Thoracic aorta (tissue), 2 donors: ENCODE data around the gene SMPDL3B. TPM values are rescaled to one million over a fixed set of nuclear protein-coding genes. Genes with fewer than 3 reads are reported as not detected.

ENCODE experiments used
- ATAC-seq: fragments of 150-250 bp; one replicate; pipeline ENCODE4 v1.8.0; 2017; ENCODE audit warnings: low read depth; ENCODE audit not compliant: insufficient number of reproducible peaks, low FRiP score
- DNase-seq: peaks from one replicate; pipeline ENCODE4 v3.0.0-alpha.2; 2020; ENCODE audit warnings: low spot score
- H3K27ac ChIP-seq, 2 donors: fragments of 200-600 bp; sonication (generic); 1 replicate in 1 of 2; 2 replicates in 1 of 2; pipeline ENCODE4 v1.5.1; 2016; ENCODE audit warnings: mild to moderate bottlenecking in 2 of 2, moderate library complexity in 2 of 2
- H3K27me3 ChIP-seq: fragments of 200-600 bp; sonication (generic); replicated peaks from 2 replicates; pipeline ENCODE4 v1.6.0; 2016; ENCODE audit warnings: mild to moderate bottlenecking; ENCODE audit not compliant: insufficient read depth
- H3K36me3 ChIP-seq: fragments of 200-600 bp; sonication (generic); one replicate; pipeline ENCODE4 v1.5.1; 2016
- H3K4me1 ChIP-seq, 2 donors: fragments of 200-600 bp; sonication (generic); 1 replicate in 1 of 2; 2 replicates in 1 of 2; pipeline versions ENCODE4 v1.5.1 to v1.6.0; 2016; ENCODE audit warnings: low read depth in 2 of 2, mild to moderate bottlenecking in 1 of 2; ENCODE audit not compliant: control insufficient read depth in 1 of 2
- H3K4me3 ChIP-seq: fragments of 200-600 bp; sonication (generic); 2 replicates; pipeline ENCODE4 v1.5.1; 2016; ENCODE audit warnings: mild to moderate bottlenecking
- H3K9me3 ChIP-seq: fragments of 200-600 bp; sonication (generic); 2 replicates; pipeline ENCODE4 v1.5.1; 2016
- CTCF ChIP-seq: fragments of 200-600 bp; sonication (generic); IDR thresholded peaks from one replicate; pipeline ENCODE4 v1.5.1; 2019; ENCODE audit warnings: antibody characterized with exemption
- total RNA-seq, 2 donors: library from RNA; depleted of rRNA; stranded (reverse); fragments of >200 nt; gene quantifications; one replicate each; pipeline versions ENCODE4 v1.1.0 to v1.2.3, GENCODE V29; 2016

SMPDL3B gene
- total RNA-seq, 2 donors from 2014 or later, result not detected

- Histone ChIP-seq H3K27ac (peak overlapping the region in 1 of 2 donors; percentile 12), H3K4me3 (no peak overlapping the region), H3K4me1 (no peaks in the 10 kb centered on the region), H3K9me3 (no peaks in the 10 kb centered on the region), H3K36me3 (peaks cover 4% of the 10 kb centered on the region), H3K27me3 (no peaks in the 10 kb centered on the region)
- no peak for TF ChIP-seq CTCF
- ATAC-seq (no peak), DNase-seq (no peak)
These were observed 47.4 kb upstream of the SMPDL3B start for GRCh38 chr1:27887215-27888021.

DNA sequence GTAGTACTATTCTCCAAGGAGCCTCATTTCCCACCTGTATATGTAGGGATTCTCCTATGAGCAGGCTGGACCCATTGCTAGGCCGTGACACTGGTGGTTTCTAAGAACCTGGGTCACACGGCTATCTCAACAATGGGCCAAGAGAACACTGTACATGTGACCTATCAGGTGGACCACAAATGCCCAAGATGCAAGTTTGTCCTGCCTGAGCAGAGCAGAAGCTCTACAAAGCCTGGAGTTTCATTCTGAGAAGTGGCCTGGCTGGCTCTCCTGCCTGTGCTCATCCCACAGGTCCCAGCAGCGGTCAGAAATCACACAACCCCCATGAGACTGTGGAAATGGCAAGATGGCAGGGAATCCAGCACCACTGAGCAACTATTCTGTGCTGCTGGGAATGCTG lies 45.3 kb upstream of the SMPDL3B start:
- H3K36me3 ChIP-seq, result peaks cover 11% of the 10 kb centered on the region
- H3K9me3 ChIP-seq, result no peaks in the 10 kb centered on the region
- H3K4me3 ChIP-seq, result no peak overlapping the region
- no peak for ATAC-seq
- TF ChIP-seq CTCF, result no peak
- no peak overlapping the region for H3K27ac ChIP-seq
- H3K4me1 ChIP-seq, result no peaks in the 10 kb centered on the region
- H3K27me3 ChIP-seq, result no peaks in the 10 kb centered on the region
- DNase-seq, result no peak

DNA sequence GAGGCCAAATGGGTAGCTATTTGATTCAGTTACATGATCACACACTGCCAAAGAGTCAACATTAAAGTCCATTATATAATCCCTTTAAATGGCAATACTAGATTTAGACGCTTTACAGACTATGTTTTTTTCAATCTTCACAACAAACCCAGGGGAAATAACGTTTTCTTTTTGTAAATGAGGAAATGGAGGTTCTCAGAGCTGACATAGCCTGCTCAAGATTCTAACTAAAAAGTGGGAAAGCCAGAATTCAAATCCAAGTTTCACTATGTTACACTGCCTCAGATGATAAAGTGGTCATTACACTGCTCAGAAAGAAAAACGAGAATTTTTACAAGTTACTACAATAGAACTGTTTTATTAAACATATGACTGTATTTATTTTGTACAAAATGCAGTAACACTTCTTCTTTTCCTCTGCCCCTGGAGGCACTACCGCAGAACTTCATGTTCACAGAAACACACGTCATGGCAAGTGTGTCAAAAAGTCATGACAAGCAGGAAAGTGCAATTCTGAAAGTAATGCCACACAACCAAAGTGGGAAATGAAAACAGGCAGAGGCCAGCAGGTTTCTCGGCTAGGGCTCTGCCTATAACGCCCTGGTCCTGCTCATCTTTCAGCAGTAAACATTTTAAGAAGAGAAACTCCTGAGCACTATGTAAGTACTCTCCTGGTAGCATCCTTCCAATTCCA lies 43.5 kb upstream of the SMPDL3B start:
- Histone ChIP-seq H3K4me1 (no peaks in the 10 kb centered on the region), H3K9me3 (no peaks in the 10 kb centered on the region), H3K27ac (peak overlapping the region; percentile 15 to 20), H3K36me3 (peaks cover 22% of the 10 kb centered on the region), H3K27me3 (no peaks in the 10 kb centered on the region), H3K4me3 (no peak overlapping the region)
- no peak for DNase-seq
- ATAC-seq, result no peak
- no peak for TF ChIP-seq CTCF

GRCh38 chr1:27894521-27894920 lies 40.3 kb upstream of the SMPDL3B start:
- no peak overlapping the region for H3K27ac ChIP-seq
- H3K27me3 ChIP-seq, result no peaks in the 10 kb centered on the region
- no peak for TF ChIP-seq CTCF
- H3K4me3 ChIP-seq, result no peak overlapping the region
- H3K9me3 ChIP-seq, result no peaks in the 10 kb centered on the region
- DNase-seq (no peak), ATAC-seq (no peak)
- H3K4me1 ChIP-seq, result no peaks in the 10 kb centered on the region
- H3K36me3 ChIP-seq, result peaks cover 21% of the 10 kb centered on the region

DNA sequence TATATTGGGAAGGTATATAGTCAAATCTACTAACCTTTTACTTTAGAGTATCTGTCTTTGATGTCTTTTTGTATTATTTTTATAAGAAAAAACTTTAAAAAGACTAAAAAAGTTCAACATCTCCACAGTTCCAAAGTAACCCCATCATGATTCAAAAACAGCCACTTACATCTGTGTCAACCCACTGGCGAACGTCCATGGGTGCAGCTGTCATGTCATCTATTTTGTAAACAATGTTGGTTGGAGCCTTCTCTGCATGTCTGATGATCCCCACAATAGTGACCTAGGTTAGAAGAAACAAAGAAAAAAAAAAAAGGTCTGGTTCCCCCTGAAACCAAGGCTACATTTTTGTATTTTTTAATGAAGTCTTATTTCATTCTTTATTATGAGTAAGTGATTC lies 28.0 kb upstream of the SMPDL3B start:
- ATAC-seq (no peak), DNase-seq (no peak)
- no peak for TF ChIP-seq CTCF
- Histone ChIP-seq H3K27ac (no peak overlapping the region), H3K4me3 (no peak overlapping the region), H3K4me1 (no peaks in the 10 kb centered on the region), H3K9me3 (no peaks in the 10 kb centered on the region), H3K36me3 (peaks cover 49% of the 10 kb centered on the region), H3K27me3 (no peaks in the 10 kb centered on the region)
